ENCODE data around the gene CHST4. TPM values are rescaled to one million over a fixed set of nuclear protein-coding genes. Genes with fewer than 3 reads are reported as not detected.
"Not testable (repeated sequence)": the region's sequence is repeated elsewhere in the genome, so short reads cannot be mapped to it uniquely, and the experiment has no call there.

The CHST4 gene
- polyA plus RNA-seq, 3 donors, result 0.26 to 0.29 (median 0.29) TPM

DNA sequence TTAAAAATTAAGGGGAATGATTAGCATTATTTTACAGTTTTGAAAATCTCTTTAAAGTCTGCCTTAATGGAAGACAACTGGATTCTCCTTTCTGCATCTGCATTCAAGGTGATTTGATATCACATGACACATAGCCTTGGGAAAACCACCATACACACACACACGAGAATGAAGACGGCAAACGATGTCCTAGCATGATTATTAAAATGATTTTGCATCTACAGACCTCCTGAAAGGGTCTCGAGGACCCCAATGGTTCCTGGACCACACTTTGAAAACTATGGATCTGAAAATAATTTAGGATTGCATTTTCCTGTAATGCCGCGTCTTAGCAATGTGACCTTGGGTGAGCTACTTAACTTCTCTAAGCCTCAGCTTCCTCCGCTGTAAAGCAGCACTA is 11.8 kb upstream of the CHST4 start:
- no peak for DNase-seq (ENCODE audit: extremely low read depth in 1 of 11, low read depth in 9 of 11, low spot score in 4 of 11)

DNA sequence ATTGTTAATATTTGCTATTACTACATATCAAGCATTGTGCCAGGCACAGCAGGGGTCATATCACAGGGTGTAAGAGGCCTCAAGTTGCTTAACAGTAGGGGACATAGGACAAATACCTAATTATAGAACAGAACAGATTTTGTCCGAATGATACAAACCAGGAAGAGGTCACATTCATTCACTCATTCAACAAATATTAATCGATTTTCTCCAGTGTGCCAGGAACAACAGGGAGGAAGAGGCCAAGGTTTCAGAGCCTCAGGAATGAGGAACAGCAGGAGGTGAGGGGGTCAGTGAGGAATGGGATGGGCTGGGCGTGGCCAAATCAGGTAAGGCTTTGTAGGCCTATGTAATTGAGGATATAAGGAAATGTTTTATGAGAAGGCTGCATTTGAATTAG is 11.2 kb upstream of the CHST4 start:
- no peak for DNase-seq (ENCODE audit: extremely low read depth in 1 of 11, low read depth in 9 of 11, low spot score in 4 of 11)

DNA sequence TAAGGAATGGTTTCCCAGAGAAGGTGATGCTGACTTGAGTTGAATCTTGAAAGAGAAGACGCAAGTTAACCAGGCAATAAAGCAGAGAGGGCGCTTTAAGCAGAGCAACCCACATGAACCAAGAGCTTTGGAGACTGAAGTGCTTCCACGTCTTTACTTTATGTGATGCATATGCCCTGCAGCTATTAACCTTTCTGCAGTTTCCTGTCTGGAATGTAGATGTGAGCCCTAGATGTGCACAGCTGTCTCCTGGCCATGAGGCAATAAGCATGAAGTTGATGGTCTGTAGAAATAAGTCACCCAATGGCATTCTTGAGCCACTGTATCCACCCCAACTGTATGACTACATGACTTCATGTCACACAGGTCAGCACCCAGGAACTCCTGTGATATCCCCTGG is 5.7 kb upstream of the CHST4 start:
- no peak for DNase-seq (ENCODE audit: extremely low read depth in 1 of 11, low read depth in 9 of 11, low spot score in 4 of 11)

DNA sequence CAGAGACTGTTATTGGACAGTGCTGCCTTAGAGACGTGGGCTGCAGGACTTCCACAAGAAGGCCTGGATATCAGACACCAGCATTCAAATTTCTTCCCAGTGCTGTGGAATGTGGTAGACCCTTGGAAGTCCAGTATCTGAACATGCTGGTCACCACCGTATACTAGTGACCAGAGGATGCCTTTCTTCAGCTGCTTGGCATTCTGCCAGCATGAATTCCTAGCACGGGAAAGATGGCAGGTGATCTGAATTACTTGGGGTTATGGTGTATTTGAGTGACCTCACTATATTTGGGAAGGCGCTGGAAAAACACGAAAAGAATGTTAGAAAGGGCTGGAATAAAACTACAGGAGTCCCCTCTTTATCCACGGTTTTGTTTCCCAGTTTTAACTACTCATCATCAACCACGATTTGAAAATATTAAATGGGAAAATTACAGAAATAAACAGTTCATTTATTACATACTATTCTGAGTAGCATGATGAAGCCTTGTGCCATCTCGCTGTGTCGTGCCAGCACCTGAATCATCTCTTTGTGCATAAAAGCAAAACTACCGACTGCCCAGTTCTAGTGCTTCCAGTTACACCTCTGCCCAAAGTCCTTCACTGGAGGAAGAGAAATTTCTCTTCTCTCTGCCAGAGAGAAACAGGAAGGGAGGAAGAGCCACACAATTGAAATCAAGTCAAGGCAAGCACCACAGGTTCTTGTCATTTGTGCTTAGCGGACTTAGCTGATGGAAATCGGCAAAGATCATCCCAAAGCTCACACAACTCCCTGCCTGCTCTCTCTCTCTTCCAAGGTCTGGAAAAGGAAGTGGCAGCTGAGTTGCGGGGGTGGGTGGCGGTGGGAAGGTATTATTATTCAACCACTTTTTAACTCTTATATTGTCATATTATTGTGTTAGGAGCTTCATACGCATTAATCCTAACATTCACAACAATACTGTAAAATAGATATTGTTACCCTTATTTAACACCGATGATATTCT is 1.4 kb upstream of the CHST4 start:
- DNase-seq (ENCODE audit: extremely low read depth in 1 of 11, low read depth in 9 of 11, low spot score in 4 of 11), result no peak

DNA sequence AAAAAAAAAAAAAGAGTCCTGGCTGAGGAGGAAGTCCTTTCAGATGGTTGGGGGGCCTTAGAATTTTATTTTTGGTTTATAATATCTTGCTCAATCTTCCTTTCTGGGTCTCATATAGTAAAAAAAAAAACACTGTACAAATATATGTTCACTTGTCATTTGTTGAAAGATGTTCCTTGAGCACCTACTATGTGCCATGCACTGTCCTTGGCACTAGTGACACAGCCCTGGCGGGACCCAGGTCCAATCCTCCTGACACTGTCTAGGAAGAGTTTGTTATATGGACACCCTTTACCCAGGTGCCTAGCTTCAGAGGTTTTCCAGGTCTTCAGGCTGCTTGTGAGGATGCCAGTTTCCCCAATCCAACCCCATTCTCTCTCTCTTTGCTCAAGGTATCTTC is 2.0 kb downstream of the CHST4 start:
- DNase-seq (ENCODE audit: extremely low read depth in 1 of 11, low read depth in 9 of 11, low spot score in 4 of 11), result no peak

DNA sequence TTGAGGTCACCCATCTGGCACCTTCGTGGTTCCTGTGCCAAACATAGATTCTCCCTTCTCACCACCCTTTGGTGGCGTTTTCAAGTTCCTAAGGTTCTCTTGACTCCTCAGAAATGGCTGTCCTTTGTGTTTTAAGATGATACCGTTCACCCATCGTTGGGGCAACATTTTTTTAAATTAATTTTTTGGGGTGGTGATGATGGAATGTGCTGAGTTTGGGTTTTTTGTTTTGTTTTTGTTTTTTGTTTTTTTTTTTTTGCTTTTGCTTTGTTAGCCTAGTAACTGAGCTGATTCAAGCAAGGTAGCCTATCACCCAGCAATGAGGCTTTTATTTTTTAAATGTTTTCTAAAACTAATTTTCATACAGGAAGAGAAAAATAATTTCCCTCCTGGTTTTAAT is 2.6 kb downstream of the CHST4 start:
- DNase-seq (ENCODE audit: extremely low read depth in 1 of 11, low read depth in 9 of 11, low spot score in 4 of 11), result no peak

DNA sequence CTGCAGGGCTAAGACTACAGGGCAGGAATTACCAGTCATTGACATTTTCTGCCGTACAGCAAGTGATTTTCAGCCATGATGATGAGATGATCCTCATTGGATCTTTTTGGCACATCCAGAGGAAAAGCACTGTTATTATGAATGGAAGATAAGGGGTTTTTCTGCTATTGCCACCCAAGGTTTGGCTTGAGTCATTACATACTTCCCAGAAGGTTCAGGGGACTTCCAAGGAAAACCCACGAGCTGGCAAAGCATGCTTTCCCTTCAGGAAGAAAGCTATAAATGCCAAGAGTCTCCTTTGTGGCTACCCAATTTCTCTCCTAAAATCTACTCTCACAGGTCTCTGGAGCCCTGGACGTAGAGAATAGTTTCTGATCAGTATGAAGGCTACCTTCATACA is 6.1 kb downstream of the CHST4 start:
- no peak for DNase-seq (ENCODE audit: extremely low read depth in 1 of 11, low read depth in 9 of 11, low spot score in 4 of 11)

DNA sequence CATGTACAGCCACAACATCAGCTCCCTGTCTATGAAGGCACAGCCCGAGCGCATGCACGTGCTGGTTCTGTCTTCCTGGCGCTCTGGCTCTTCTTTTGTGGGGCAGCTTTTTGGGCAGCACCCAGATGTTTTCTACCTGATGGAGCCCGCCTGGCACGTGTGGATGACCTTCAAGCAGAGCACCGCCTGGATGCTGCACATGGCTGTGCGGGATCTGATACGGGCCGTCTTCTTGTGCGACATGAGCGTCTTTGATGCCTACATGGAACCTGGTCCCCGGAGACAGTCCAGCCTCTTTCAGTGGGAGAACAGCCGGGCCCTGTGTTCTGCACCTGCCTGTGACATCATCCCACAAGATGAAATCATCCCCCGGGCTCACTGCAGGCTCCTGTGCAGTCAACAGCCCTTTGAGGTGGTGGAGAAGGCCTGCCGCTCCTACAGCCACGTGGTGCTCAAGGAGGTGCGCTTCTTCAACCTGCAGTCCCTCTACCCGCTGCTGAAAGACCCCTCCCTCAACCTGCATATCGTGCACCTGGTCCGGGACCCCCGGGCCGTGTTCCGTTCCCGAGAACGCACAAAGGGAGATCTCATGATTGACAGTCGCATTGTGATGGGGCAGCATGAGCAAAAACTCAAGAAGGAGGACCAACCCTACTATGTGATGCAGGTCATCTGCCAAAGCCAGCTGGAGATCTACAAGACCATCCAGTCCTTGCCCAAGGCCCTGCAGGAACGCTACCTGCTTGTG is 10.7 kb downstream of the CHST4 start:
- DNase-seq (ENCODE audit: extremely low read depth in 1 of 11, low read depth in 9 of 11, low spot score in 4 of 11), result no peak

DNA sequence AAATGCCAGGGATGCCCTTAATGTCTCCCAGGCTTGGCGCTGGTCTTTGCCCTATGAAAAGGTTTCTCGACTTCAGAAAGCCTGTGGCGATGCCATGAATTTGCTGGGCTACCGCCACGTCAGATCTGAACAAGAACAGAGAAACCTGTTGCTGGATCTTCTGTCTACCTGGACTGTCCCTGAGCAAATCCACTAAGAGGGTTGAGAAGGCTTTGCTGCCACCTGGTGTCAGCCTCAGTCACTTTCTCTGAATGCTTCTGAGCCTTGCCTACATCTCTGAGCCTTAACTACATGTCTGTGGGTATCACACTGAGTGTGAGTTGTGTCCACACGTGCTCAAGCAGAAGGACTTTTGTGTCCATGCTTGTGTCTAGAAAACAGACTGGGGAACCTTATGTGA is 11.4 kb downstream of the CHST4 start:
- DNase-seq (ENCODE audit: extremely low read depth in 1 of 11, low read depth in 9 of 11, low spot score in 4 of 11), result peak in 3 of 11 donors; percentile 17 to 28 (median 24)

DNA sequence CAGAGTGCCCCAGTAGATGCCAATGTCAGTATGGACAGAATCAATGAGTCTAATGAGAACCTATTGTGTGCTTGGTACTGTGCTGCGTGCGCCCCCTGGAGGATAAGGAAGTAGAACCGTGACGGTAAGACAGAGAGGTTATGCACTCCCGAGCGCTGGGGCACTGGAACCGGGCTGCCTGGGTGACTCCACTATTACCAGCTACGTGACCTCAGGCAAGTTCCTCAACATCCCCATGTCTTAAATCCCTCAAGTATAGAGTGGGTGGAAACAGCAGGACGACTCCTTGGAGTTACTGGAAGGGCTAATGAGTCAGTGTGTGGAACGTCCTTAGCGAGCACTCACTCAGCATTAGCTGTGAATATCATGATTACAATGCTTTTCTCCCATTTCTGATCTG is 16.2 kb downstream of the CHST4 start:
- DNase-seq (ENCODE audit: extremely low read depth in 1 of 11, low read depth in 9 of 11, low spot score in 4 of 11), result no peak

DNA sequence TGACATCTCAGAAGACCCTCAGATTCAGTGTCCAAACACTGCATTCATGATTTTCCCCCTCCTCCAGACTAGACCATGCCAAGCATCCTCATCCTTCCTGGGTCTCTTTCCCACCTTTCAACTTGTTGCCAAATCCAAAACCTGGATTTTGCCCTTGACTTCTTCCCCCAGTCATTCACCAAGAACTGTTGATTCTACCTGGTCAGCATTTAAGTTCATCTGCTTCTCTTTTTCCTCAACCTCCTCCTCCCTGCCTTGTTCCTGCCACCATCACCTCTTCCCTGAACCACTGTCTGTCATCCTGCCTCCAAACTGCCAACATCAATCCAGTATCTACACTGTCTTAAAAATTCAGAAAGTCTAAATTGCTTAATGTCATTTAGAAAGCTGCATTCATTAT is 20.9 kb downstream of the CHST4 start:
- DNase-seq (ENCODE audit: extremely low read depth in 1 of 11, low read depth in 9 of 11, low spot score in 4 of 11), result no peak

DNA sequence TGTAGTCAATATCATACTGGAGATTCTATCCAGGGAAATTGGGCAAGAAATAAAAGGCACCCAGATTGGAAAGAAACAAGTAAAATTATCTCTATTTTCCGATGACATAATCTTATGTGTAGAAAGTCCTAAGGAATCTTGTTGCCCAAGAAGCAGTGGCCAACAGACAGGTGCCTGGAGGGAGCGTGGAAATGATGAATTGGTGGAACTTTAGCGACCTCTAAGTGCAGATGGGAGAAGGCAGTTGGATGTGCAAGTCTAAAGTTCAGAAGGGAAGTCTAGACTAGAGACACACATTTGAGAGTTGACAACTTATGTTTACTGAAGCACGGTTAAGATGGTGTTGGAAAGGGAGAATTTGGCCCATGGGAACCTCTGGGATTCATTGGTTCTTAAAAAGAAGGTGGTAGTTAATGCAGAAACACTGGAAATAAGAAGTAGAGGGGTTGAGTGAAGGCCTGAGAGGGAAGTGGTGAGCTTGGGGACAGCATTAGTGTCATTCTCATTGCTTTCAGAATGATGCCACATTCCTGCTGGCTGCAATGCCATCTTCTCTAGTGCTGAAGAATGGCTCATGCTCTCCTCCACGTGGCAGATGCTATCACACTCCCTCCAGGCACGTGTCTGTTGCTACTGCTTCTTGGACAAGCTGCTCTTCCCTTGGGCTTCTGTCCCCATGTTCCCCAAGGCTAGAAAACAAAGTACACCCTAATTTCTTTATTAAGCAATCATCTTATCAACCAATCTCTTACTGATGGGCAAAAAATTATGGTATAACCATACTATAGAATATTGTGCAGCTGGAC is 26.7 kb downstream of the CHST4 start:
- DNase-seq (ENCODE audit: extremely low read depth in 1 of 11, low read depth in 9 of 11, low spot score in 4 of 11), result no peak

DNA sequence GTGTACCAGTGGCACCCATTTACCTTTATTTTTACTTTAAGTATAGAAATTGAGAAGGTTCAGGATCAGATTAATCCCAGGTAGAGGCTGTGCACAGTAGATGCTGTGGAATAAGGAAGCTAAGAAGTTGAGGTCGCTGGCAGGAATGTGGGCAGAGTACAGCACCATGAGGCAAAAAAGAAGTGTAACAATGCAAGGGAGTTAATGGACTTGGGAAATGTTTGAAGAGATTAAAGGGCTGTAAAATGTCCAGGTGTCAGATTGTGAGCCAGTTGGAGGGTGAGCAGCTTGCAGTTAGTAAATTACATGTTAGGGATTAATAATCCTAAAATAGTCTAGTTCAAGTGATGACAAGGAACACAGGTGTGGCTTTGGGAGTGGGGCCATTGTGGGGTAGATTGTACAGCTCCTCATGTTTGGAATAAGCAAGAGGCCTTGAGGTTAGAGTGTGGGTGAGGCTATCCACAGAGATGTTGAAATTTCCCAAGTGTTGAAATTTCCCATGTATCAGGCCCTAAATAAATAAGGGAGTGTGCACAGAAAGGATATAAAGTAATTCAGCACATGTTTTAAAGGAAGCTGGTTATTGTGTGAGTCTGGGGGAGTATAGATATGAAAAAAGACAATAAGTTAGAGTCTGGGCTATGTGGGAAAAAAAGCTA is 29.1 kb downstream of the CHST4 start:
- no peak for DNase-seq (ENCODE audit: extremely low read depth in 1 of 11, low read depth in 9 of 11, low spot score in 4 of 11)

DNA sequence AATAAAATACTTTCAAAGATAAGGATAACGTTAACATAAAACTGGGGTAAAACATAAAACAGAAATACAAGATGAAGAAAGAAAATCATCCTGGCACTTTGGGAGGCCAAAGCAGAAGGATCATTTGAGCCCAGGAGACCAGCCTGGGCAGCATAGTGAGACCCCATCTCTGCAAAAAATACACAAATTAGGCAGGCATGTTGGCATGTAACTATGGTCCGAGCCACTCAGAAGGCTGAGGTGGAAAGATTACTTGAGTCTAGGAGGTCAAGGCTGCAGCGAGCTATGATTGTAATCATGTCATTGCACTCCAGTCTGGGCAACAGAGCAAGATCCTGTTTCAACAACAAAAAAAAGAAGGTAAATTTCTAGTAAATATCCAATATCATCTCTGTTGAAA is 31.1 kb downstream of the CHST4 start:
- no peak for DNase-seq (ENCODE audit: extremely low read depth in 1 of 11, low read depth in 9 of 11, low spot score in 4 of 11)

DNA sequence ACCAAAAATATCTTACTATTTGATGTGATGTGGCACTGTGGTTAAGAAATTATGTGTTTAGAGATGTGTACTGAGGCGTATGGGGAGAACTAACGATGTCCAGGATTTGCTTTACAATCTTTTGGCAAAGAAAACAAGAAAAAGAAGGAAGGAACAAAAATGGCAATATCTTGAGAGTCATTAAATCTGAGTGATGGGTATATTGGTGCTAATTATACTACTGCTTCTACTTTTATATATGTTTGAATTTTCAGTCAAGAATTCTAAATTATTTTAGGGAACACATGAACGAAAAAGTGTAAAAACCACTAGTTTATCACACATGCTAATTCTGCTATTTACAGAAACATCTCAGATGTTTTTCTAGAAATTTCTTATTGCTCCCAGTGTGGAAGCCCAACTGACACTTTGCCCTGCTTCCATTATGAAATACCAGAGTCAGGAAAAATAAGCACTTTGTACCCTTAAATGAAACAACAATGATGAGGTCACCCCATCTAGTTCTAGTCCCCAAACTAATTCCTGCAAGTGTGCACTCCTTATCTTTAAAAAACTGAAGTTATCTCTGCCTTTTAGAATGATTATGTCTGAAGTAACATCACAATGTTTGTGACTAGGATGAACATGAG is 31.8 kb downstream of the CHST4 start:
- DNase-seq (ENCODE audit: extremely low read depth in 1 of 11, low read depth in 9 of 11, low spot score in 4 of 11), result no peak

DNA sequence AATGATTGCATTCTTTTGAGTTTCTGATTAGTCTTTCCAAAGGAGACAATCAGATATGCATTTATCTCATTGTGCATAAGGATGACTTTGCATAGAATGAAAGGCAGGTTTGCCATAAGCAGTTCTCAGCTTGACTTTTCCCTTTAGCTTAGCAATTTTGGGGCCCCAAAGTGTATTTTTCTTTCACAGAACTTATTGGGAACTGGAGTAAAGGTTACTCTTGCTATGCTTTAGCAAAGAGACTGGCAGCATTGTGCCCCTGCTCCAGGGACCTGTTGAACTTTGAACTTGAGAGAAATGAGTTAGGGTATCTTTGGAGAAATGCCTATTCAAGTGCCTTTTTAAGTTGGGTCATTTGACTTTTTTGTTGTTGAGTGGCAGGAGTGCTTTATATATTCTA is 33.6 kb downstream of the CHST4 start:
- no peak for DNase-seq (ENCODE audit: extremely low read depth in 1 of 11, low read depth in 9 of 11, low spot score in 4 of 11)

DNA sequence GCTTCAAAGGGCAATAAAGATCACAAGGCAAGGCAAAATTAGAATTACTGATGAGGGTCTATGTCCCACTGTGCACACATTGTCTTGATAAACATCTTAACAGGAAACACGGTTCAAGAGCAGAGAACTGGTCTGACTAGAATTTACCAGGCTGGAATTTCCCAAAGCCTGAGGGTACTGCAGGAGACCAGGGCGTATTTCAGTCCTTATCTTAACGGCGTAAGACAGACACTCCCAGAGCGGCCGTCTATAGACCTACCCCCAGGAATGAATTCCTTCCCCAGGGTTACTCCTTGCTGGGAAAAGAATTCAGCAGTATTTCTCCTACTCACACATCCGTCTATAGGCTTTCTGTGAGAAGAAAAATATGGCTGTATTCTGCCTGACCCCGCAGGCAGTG is 35.7 kb downstream of the CHST4 start:
- DNase-seq (ENCODE audit: extremely low read depth in 1 of 11, low read depth in 9 of 11, low spot score in 4 of 11), result not testable (repeated sequence)

DNA sequence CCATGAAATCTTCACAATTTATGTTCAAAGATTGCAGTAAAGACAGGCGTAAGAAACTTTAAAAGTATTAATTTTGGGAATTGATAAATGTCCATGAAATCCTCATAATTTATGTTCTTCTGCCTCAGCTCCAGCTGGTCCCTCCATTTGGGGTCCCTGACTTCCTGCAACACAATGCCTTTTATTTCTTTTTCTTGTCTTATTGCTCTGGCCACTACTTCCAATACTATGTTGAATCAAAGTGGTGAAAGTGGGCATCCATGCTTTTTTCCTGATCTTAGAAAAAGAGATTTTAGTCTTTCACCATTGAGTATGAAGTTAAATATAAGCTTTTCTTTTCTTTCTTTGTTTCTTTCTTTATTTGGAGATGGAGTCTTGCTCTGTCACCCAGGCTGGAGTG is 36.3 kb downstream of the CHST4 start:
- DNase-seq (ENCODE audit: extremely low read depth in 1 of 11, low read depth in 9 of 11, low spot score in 4 of 11), result no peak
